Activated T-cell treated with anti-CD3 and anti-CD28 coated beads, Interleukin-2, amount 50 U/mL, for 1 hour (primary cell): ENCODE measurements around the gene RBM22.

Experiments used
- DNase-seq: peaks from one replicate; pipeline ENCODE4 v3.0.0-alpha.2; 2020

RBM22 gene

DNA sequence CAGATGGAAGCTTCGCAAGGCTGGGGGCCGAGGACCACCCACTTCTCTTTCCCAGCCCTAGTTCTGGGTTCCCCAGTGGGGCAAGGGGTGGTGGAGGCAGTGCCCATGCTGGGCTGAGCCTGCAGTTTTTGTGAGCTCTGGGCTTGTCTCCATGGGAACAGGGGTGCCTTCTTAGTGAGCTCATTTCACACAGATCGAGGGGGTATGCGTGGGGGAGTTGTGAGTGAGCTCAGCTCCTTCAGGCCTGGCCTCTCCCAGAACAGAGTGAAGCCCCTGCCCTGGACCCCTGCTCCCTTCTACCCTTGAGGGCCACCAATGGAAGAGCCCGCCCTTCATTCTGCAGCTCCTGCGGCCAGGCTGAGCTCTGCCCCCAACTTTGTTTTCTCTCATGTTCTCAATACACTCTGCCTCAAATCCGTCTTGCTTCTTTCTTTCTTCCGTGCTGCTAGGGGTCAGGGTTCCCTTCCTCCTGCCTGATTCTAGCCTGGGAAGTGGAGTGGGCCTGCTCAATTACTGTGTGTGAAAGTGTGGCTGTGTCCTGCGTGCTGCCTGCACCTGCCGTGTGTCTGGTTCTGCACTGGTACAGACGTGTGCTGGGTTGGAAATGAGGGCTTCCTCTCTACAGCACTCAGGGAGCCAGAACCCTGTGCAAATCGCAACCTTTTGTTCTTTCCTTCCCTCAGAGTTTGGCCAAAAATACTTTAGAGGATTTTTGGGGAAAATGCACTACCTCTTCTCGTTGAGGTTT is 48.8 kb downstream of the RBM22 start:
- DNase-seq = no peak

DNA sequence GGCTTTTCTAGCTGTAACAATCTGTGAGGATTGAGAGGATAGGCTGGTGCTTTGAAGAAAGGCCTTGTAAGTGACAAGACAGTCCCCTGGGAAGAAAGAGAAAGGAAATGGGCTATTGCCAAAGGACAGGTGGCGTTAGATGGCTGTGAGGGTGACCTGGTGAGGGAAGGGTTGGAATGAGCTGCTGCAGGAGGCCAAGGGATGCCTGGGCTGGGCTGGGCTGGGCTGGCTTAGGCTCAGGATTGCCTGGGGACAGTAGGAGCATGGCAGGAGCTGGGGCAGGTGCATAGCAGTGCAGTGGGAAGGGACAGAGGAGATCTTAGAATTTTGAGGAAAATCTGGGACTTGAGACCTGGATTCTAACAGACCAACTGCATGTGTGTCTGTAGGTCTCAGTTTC is 49.5 kb downstream of the RBM22 start:
- no peak for DNase-seq

DNA sequence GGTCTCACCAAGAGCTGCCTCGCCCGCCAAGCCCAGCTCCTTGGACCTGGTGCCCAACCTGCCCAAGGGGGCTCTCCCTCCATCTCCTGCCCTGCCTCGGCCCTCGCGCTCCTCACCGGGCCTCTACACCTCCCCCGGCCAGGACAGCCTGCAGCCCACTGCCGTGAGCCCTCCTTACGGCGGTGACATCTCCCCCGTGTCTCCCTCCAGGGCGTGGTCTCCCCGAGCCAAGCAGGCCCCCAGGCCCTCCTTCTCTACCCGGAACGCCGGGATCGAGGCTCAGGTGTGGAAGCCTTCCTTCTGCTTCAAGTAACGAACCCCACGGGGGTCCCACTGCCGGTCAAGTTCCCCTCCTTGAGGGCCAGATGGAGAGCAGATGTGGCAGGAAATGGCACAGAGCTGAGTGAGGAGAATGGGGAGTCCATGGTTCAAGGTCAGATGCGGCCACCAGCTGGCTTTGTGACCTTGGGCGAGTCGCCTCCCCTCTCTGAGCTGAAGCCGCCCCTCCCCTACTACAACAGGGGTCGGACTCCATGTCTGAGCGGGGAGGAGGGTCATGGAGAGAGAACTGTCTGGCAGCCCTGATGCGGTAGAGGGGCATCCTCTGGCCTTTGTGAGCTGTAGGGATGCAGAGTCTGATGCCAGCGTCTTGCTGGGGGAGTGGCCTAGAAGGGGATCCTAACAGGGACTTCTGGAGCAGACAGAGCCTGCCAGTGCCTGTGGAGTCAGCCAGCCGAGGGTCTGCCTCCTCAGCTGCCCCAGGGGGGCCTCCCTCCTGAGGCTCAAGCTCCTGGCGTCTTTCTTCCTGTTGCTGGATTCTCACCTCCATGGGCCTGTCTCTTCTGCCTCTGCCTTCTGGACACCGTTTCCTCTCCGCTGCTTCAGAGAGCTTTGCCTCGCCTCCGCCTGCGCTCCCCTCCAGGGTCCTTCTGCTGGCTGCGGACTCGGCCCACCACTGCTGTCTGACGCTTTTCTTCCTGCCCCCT is 50.5 kb downstream of the RBM22 start:
- no peak for DNase-seq

DNA sequence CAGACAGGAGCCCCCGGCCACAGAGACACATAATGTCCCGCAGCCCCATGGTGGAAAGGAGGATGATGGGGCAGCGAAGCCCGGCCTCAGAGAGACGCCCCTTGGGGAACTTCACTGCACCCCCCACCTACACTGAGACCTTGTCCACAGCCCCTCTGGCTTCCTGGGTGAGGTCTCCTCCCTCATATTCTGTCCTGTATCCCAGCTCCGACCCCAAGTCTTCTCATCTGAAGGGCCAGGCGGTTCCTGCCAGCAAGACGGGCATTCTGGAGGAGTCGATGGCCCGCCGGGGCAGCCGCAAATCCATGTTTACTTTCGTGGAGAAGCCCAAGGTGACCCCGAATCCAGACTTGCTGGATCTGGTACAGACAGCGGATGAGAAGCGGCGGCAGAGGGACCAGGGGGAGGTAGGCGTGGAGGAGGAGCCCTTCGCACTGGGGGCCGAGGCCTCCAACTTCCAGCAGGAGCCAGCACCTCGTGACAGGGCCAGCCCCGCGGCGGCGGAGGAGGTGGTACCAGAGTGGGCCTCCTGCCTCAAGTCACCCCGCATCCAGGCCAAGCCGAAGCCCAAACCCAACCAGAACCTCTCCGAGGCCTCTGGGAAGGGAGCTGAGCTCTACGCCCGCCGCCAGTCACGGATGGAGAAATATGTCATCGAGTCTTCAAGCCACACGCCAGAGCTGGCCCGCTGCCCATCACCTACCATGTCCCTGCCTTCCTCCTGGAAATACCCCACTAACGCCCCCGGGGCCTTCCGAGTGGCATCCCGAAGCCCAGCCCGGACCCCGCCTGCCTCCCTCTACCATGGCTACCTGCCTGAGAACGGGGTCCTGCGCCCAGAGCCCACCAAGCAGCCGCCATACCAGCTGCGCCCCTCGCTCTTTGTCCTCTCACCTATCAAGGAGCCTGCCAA is 51.5 kb downstream of the RBM22 start:
- DNase-seq = no peak

DNA sequence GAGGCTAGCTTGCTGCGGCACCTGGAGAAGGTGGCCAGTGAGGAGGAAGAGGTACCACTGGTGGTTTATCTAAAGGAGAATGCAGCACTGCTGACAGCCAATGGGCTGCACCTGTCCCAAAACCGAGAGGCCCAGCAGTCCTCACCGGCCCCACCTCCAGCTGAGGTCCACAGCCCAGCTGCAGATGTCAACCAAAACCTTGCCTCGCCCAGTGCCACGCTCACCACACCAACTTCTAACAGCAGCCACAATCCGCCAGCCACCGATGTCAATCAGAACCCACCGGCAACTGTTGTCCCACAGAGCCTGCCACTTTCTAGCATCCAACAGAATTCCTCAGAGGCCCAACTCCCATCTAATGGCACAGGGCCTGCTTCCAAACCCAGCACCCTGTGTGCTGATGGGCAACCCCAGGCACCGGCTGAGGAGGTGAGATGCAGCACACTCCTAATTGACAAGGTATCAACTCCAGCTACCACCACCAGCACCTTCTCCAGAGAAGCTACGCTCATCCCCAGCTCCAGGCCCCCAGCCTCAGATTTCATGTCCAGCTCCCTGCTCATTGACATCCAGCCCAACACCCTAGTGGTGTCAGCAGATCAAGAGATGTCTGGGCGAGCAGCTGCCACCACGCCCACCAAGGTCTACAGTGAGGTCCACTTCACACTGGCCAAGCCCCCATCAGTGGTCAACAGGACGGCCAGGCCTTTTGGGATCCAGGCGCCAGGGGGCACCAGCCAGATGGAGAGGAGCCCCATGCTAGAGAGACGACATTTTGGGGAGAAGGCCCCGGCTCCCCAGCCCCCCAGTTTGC is 52.4 kb downstream of the RBM22 start:
- DNase-seq = no peak

DNA sequence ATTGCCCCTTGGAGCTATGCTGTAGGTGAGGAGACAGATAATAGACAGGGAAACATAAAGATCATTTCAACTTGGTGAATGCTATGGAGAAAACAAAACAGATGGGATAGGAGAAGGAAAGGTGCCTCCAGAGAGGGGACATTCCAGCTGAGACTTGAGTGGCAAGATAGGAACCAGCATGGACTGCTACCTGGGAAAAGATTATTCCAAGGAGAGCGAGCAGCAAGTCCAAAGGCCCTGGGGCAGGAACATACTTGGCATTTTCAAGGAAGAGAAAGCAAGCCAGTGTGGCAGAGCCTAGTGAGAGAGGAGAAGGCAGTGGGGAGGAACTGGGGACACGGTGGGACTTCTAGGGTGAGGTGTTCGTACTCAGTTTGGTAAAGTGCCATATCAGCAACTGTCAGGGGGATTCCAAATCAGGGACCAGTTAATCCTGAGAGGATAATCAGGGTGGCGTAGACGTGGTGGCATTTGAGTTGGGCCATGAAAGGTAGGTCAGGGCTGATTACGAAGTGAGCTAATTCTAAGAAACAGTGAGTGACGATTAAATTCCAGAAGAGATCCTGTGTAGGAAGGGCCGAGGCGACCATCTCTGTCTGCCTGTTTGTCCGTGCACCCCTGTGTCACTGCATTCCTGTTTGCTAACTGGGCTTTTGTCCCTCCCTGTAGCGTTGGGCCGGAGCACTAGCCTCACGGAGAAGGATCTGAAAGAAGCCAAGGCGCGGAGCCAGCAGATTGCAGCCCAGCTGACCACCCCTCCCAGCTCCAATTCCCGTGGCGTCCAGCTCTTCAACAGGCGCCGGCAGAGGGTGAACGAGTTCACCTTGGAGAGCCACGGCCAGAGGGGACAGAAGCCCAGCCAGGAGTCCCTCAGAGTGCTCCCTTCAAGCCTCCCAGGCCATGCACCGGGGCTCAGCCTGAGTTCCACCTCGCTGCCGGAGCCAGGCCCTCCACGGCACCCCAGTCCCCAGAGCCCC is 53.3 kb downstream of the RBM22 start:
- no peak for DNase-seq

DNA sequence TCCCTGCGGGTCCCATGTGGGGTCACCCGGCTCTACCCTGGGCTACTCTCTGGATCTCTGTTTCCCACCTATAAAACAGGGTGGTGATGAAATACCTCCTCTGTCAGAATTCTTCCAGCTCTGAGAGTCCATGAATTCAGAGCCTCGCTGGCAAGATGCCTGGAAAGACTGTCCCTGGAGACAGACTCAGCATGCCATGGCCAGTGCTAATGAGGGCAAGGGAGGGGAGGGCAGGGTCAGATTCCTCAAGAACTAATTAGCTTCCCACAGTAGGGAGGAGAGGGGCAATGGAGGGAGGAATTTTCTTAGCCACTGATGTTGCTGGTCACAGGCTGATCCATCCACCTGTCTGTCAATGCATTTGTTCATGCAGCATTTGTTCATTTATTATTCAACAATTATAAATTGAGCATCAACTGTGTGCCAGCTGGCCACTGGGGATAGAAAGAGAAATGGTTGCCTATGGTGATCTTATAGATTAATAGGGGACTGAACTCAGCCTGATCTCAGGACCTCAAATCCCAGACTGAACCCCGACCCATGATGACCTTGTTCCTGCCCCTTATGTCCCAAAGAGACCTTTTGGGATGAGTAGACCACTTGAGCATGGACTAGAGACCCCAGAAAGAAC is 55.7 kb downstream of the RBM22 start:
- DNase-seq = no peak

DNA sequence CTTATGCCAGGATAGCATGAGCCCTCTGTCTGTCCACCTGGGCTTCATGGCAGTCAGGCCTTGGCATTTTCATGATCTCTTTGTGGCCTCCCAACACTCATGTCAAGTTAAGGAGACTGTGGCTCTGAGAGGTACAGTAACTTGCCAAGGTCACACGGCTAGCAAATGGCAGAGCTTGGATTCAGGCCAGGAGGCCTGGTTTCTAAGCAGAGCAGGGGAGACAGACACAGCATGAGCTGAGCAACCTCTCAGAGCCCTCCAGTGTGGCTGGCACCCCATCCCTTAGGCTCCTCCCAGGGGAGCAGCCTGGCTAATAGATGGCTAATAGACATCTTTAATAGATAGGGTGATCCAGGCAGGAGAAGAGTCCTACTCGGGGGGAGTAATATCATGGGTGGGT is 56.3 kb downstream of the RBM22 start:
- DNase-seq = no peak

DNA sequence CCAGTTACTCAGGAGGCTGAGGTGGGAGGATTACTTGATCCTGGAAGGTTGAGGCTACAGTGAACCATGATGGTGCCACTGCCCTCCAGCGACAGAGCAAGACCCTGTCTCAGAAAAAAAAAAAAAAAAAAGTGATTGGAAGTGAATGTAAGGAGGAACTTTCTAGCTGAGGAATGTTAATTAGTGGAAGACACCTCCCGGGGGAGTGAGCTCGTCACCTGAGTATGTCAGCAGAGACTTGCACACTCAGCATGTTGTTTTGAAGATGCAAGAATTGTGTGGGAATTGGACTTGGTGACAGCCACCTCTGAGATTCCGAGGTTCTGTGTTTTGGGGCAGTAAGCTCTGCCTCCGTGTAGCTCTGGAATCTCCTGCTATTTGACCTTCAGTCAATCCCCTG is 56.8 kb downstream of the RBM22 start:
- DNase-seq = no peak

DNA sequence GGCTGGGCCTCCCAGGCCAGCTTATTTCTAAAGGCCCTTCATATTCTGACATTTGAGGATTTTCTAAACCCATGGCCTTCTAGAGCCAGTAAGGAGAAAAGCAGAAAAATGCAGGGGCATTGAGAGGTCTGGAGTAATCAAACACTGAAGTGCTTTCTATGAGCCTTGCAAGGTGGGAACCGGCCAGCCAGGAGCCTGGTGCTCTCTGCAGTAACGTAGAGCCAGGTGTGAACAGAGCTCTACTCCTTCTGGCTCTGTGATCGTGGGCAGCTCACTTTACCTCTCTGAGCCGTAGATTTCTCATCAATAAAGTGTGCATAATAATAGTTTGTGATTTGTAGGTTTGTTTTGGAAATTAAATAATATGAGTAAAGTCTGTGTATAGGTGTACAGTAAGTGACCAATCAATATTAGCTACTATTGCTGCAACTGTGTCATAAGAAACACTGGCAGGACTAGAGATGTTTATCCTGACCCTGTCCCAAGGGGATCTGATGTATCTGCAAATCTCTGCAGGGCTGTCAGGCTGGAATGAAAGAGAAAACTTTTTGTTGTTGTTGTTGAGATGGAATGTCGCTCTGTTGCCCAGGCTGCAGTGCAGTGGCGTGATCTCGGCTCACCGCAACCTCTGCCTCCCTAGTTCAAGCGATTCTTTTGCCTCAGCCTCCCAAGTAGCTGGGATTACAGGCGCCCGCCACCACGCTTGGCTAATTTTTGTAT is 57.7 kb downstream of the RBM22 start:
- no peak for DNase-seq

DNA sequence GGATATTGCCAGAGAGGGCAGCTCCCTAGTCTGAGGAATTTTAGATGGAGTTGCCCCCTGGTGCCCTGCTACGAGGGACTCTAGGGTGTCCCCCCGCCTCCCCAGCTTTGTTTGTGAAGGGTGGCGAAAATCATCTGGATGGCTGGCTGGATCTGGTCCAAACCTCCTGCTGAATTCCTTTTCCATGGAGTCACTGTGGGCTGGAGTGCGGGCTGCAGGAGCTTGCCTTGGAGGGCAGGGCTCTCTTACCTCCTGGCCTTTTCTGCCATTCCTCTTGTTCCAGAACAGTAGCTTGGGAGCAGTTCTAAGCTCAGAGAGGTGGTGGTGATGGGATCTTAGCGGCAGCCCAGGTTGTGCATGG is 58.3 kb downstream of the RBM22 start:
- DNase-seq = no peak

DNA sequence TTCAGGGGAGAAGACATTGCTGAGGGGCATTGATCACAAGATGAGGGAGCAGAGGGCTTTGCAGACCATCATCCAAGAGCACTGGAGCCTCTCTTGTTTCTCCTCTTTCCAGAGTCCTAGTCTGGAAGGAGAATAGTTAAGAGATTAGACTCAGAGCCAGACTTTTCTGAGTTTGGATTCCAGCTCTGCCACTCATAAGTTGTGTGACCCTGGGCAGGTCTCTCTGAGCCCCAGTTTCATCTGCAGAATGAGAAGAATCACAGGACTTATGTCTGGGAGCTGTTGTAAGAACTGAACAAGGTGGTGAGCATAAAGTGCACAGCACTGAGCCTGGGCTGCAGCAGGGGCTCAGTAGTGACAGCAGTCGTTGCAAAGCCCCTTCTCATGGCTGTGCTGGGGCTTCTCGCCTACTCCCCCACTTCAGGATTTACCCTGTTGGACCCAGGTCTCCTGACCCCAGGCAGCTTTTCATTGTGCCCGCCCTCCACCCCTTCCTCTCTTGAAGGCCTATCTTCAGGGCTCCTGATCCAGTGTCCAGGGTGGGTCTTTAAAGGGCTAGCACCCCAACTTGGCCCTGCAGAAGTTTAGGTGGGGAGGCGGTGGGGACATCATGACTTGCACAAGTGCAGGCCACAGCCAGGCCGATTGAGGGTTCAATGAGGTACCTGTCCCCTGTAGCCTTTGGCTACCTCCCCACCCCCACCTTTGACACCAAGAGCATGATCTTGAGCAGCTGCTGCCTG is 58.9 kb downstream of the RBM22 start:
- no peak for DNase-seq

DNA sequence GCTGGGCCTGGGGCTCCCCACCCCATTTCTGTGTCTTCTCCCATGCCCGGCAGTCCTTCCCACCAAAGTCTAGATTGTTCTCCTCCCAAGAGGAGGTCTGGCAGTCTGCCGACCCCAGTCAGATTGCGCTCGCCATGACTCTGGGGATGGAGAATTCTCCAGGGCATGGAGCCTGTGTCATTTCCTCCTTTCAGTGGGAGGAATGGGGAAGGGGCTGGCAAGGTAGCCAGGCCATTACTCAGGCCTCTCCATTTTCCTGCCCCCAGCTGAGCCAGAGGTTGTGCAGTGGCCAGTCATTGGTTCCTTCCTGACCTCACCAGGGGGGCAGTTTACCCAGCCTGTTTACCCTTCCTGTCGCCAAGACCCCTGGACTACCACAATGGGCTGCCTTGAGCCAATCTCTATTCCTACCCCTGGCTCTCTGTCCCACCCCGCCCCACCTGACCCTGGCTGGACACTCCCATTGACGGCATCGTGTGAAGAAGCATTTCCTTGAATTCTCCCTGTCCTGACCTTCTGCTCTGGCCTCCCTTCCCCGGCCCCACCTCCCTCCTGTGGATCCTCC is 59.8 kb downstream of the RBM22 start:
- no peak for DNase-seq
